Calu3 (cell line): ENCODE data around the gene DNAJC27. TPM values are rescaled to one million over a fixed set of nuclear protein-coding genes. Genes with fewer than 3 reads are reported as not detected.

ENCODE experiments used
- BruUV-seq: library from RNA; stranded (reverse); fragments of 400-500 nt; replicated peaks from 2 replicates; lab custom pipeline; 2021; lab: Mats Ljungman, UMichigan
- CTCF ChIA-PET: fragments of 300-600 bp; sonication (Branson Sonifier 250); formaldehyde crosslinking; loops from one replicate; lab custom pipeline; 2022; ENCODE audit warnings: antibody characterized with exemption; lab: Charles Lee
- DNase-seq: peaks from one replicate; pipeline ENCODE4 v3.0.0; 2022
- H3K27ac Mint-ChIP-seq: one replicate; pipeline ENCODE4 v1.8.0; 2022; ENCODE audit warnings: mixed read lengths; ENCODE audit not compliant: unreplicated experiment
- H3K27me3 Mint-ChIP-seq: one replicate; pipeline ENCODE4 v1.8.0; 2022; ENCODE audit warnings: mixed read lengths; ENCODE audit not compliant: unreplicated experiment
- H3K36me3 Mint-ChIP-seq: one replicate; pipeline ENCODE4 v1.8.0; 2022; ENCODE audit warnings: mild to moderate bottlenecking, moderate library complexity, mixed read lengths; ENCODE audit not compliant: insufficient read depth, unreplicated experiment
- H3K4me1 Mint-ChIP-seq: one replicate; pipeline ENCODE4 v1.8.0; 2022; ENCODE audit warnings: mild to moderate bottlenecking, low read depth, mixed read lengths; ENCODE audit not compliant: unreplicated experiment
- H3K4me3 Mint-ChIP-seq: one replicate; pipeline ENCODE4 v1.8.0; 2022; ENCODE audit warnings: mild to moderate bottlenecking, low read depth, moderate library complexity, mixed read lengths; ENCODE audit not compliant: unreplicated experiment
- H3K9me3 Mint-ChIP-seq: one replicate; pipeline ENCODE4 v1.8.0; 2022; ENCODE audit warnings: low read depth, mixed read lengths; ENCODE audit not compliant: unreplicated experiment
- intact Hi-C: fragments of 100-400 bp; cut with micrococcal nuclease; formaldehyde crosslinking; loops from one replicate; pipeline ENCODE4 v1.10.0; 2022; ENCODE audit not compliant: unreplicated experiment
- total RNA-seq: library from RNA; stranded (reverse); gene quantifications from 2 replicates; pipeline ENCODE4 v1.2.3, GENCODE V29; 2022
- TF ChIP-seq, protein P1 (sequence below): fragments of 200-600 bp; IDR thresholded peaks from one replicate; pipeline ENCODE4 v1.8.0; 2022; ENCODE audit warnings: antibody characterized with exemption; ENCODE audit not compliant: unreplicated experiment

DNAJC27 gene
- total RNA-seq, 1 experiment from 2014 or later = 4.6 TPM

DNA sequence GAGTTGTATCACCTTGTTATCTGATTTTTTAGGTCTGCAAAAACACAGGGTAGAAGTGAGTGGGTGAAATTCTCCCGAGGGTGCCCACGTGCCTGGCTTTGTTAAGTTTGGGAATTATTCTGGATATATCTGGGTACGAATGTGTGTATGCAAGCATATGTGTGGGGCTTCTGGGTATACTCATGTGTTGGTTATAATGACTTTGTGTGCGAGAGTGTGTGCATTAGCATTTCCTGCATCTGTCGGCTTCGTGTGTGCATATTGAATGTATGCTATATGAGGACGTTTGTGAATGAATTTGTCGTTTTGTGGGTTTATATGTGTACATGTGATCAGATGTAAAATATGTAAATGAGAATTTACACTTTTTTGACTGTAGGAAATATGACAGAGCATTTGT lies 13.8 kb upstream of the DNAJC27 start:
- intact Hi-C loops = no loop called here
- BruUV-seq = no TSS peak
- H3K27me3 Mint-ChIP-seq = peaks cover 19% of the 10 kb centered on the region
- H3K4me3 Mint-ChIP-seq = no peak overlapping the region
- CTCF ChIA-PET = interaction anchor here (1.0 kb wide), 1 partner anchor 10 kb away, joined by 4 read pairs; no protein-coding TSS in a partner anchor
- H3K27ac Mint-ChIP-seq = no peak overlapping the region
- no peaks in the 10 kb centered on the region for H3K9me3 Mint-ChIP-seq
- DNase-seq = no peak
- TF ChIP-seq, protein P1, sequence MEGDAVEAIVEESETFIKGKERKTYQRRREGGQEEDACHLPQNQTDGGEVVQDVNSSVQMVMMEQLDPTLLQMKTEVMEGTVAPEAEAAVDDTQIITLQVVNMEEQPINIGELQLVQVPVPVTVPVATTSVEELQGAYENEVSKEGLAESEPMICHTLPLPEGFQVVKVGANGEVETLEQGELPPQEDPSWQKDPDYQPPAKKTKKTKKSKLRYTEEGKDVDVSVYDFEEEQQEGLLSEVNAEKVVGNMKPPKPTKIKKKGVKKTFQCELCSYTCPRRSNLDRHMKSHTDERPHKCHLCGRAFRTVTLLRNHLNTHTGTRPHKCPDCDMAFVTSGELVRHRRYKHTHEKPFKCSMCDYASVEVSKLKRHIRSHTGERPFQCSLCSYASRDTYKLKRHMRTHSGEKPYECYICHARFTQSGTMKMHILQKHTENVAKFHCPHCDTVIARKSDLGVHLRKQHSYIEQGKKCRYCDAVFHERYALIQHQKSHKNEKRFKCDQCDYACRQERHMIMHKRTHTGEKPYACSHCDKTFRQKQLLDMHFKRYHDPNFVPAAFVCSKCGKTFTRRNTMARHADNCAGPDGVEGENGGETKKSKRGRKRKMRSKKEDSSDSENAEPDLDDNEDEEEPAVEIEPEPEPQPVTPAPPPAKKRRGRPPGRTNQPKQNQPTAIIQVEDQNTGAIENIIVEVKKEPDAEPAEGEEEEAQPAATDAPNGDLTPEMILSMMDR = no peak
- H3K36me3 Mint-ChIP-seq = no peaks in the 10 kb centered on the region
- no peaks in the 10 kb centered on the region for H3K4me1 Mint-ChIP-seq

- H3K4me1 Mint-ChIP-seq = no peaks in the 10 kb centered on the region
- TF ChIP-seq, protein P1 = no peak
- intact Hi-C loops = no loop called here
- DNase-seq = no peak
- no peaks in the 10 kb centered on the region for H3K9me3 Mint-ChIP-seq
- H3K36me3 Mint-ChIP-seq = no peaks in the 10 kb centered on the region
- CTCF ChIA-PET = interaction anchor here (1.0 kb wide), 1 partner anchor 10 kb away, joined by 4 read pairs; no protein-coding TSS in a partner anchor
- H3K27ac Mint-ChIP-seq = no peak overlapping the region
- H3K27me3 Mint-ChIP-seq = peaks cover 13% of the 10 kb centered on the region
- no TSS peak for BruUV-seq
- no peak overlapping the region for H3K4me3 Mint-ChIP-seq
Measured at GRCh38 chr2:24984912-24985311, 13.2 kb upstream of the DNAJC27 start.

GRCh38 chr2:24981411-24982136 lies 9.8 kb upstream of the DNAJC27 start:
- Mint-ChIP-seq H3K9me3 (no peaks in the 10 kb centered on the region), H3K27me3 (no peaks in the 10 kb centered on the region), H3K4me1 (no peaks in the 10 kb centered on the region), H3K27ac (no peak overlapping the region), H3K36me3 (no peaks in the 10 kb centered on the region), H3K4me3 (no peak overlapping the region)
- TF ChIP-seq, protein P1 = no peak
- BruUV-seq = no TSS peak
- no peak for DNase-seq
- CTCF ChIA-PET = no interaction called here
- intact Hi-C loops = no loop called here

DNA sequence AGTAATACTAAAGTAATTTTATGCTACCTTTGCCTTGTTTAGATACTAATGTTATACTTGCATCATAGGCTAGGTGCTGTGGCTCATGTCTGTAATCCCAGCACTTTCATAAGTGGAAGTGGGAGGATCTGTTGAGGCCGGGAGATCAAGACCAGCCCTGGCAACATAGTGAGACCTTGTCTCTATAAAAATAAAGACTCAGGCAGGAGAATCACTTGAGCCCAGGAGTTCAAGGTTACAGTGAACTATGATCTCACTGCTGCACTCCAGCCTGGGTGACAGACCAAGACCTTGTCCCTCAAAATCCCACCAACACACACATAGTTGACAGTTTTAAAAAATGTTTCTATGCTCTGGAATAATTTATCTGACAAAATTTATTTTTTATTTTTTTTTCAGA lies 6.9 kb upstream of the DNAJC27 start:
- Mint-ChIP-seq H3K27me3 (no peaks in the 10 kb centered on the region), H3K27ac (no peak overlapping the region), H3K4me1 (no peaks in the 10 kb centered on the region), H3K9me3 (no peaks in the 10 kb centered on the region), H3K4me3 (no peak overlapping the region), H3K36me3 (no peaks in the 10 kb centered on the region)
- CTCF ChIA-PET = no interaction called here
- intact Hi-C loops = no loop called here
- TF ChIP-seq, protein P1 = no peak
- no peak for DNase-seq
- BruUV-seq = no TSS peak
